ENCODE results near the gene PRDM16. TPM values are rescaled to one million over a fixed set of nuclear protein-coding genes. Genes with fewer than 3 reads are reported as not detected.

PRDM16 gene
- total and polyA plus RNA-seq, 2 of the 4 experiments (the other 2 are of a cell fraction) = 0.02 TPM; not detected in 1

GRCh38 chr1:3474016-3474415 is 405.0 kb downstream of the PRDM16 start:
- H2BK15ac ChIP-seq (ENCODE audit: low read depth, low read length) = no peak overlapping the region
- no peak overlapping the region for H2BK20ac ChIP-seq (ENCODE audit: low read depth, low read length)
- H3K9me1 ChIP-seq (ENCODE audit: insufficient read depth, low read length) = peaks cover 3% of the 10 kb centered on the region; the same call in 1 of the 2 replicates
- H4K91ac ChIP-seq (ENCODE audit: insufficient read depth, low read depth, low read length) = no peak overlapping the region
- no peak overlapping the region for H3K27ac ChIP-seq (ENCODE audit: insufficient read depth, low read length)
- H2AFZ ChIP-seq (replicated peaks; ENCODE audit: low read length, poor library complexity) = no peak overlapping the region
- no peak overlapping the region for H2AK9ac ChIP-seq (replicated peaks; ENCODE audit: low read depth, low read length, poor library complexity)
- WGBS, 2 experiments (ENCODE audit: extremely low coverage in 2 of 2, insufficient read length in 1 of 2) = 96% methylated on average over 4 of the region's 8 CpGs; no CpG with 5 or more reads in 1 of the 2 experiments
- no peak overlapping the region for H3K9ac ChIP-seq (ENCODE audit: low read depth, low read length)
- BruUV-seq (replicated peaks) = no TSS peak
- in situ Hi-C loops (cut with MboI; ENCODE audit: low sequenced_read_pairs) (no loop called here), dilution Hi-C loops (cut with HindIII; ENCODE audit: low sequenced_read_pairs, unreplicated experiment) (no loop called here), intact Hi-C loops (cut with micrococcal nuclease) (no loop called here)
- H3K4me2 ChIP-seq (ENCODE audit: low read depth, low read length) = no peak overlapping the region
- no peaks in the 10 kb centered on the region for H3K9me3 ChIP-seq (ENCODE audit: control insufficient read depth, insufficient read depth, low read length)
- H4K5ac ChIP-seq (ENCODE audit: low read depth, low read length) = no peak overlapping the region
- DNase-seq (no peak), ATAC-seq (ENCODE audit: low read depth) (no peak)
- H4K8ac ChIP-seq (ENCODE audit: low read depth in 2 of 2, low read length in 2 of 2) = no peak overlapping the region
- no peak overlapping the region for H3K18ac ChIP-seq (ENCODE audit: low read depth, low read length)
- no peaks in the 10 kb centered on the region for H3K79me1 ChIP-seq (ENCODE audit: low read depth in 1 of 2, low read length in 2 of 2)
- no peak overlapping the region for H2BK5ac ChIP-seq (ENCODE audit: low read depth, low read length, poor library complexity, severe bottlenecking)
- no peaks in the 10 kb centered on the region for H3K36me3 ChIP-seq (ENCODE audit: control insufficient read depth, insufficient read depth, low read length)
- no peak overlapping the region for H3K4ac ChIP-seq (ENCODE audit: low read depth, low read length)
- CTCF ChIA-PET = no interaction called here
- H3K56ac ChIP-seq (ENCODE audit: extremely low read depth, insufficient read depth, low read length) = no peak overlapping the region
- H3K23ac ChIP-seq (ENCODE audit: low read depth, low read length) = no peak overlapping the region
- H3K27me3 ChIP-seq (ENCODE audit: control insufficient read depth, insufficient read depth, low read length) = no peaks in the 10 kb centered on the region; the same call in 1 of the 2 replicates
- TF ChIP-seq FOS (IDR thresholded peaks at IDR 0.05; ENCODE audit: low read depth, low read length) = no peak
- TF ChIP-seq MAFK (IDR thresholded peaks at IDR 0.05; ENCODE audit: low read depth, low read length) = no peak
- TF ChIP-seq RCOR1 (IDR thresholded peaks at IDR 0.05; ENCODE audit: insufficient replicate concordance, low read length) = no peak
- no peak for TF ChIP-seq CHD1 (IDR thresholded peaks at IDR 0.05; ENCODE audit: low read depth, low read length)
- no peak for TF ChIP-seq RAD21 (IDR thresholded peaks at IDR 0.05; ENCODE audit: low read length)
- no peak for TF ChIP-seq CTCF (conservative IDR thresholded peaks at IDR 0.05; ENCODE audit: low read depth, low read length)
- TF ChIP-seq RFX5 (IDR thresholded peaks at IDR 0.05; ENCODE audit: low read depth, low read length) = no peak
- POLR2A ChIA-PET (ENCODE audit: unreplicated experiment) = no interaction called here
- H4K20me1 ChIP-seq (ENCODE audit: insufficient read depth, low read length) = no peaks in the 10 kb centered on the region; the same call in 1 of the 2 replicates
- H3K4me3 ChIP-seq (ENCODE audit: insufficient read depth, low read depth, low read length) = no peak overlapping the region
- no peak overlapping the region for H3K14ac ChIP-seq (replicated peaks; ENCODE audit: low read depth, low read length)
- no peak overlapping the region for H2BK120ac ChIP-seq (ENCODE audit: low read depth, low read length)
- H2AK5ac ChIP-seq (ENCODE audit: low read depth, low read length) = no peak overlapping the region
- peaks cover 11% of the 10 kb centered on the region for H3K4me1 ChIP-seq (ENCODE audit: control insufficient read depth, insufficient read depth, low read length)
